Measurements from ENCODE around the gene UBXN4. TPM values are rescaled to one million over a fixed set of nuclear protein-coding genes. Genes with fewer than 3 reads are reported as not detected.

The UBXN4 gene
- polyA plus RNA-seq, 1 of the 3 experiments (the other 2 are of a cell fraction) = 32.7 TPM

GRCh38 chr2:135776367-135776766 lies 34.7 kb downstream of the UBXN4 start:
- H3K36me3 ChIP-seq (replicated peaks in 1 of 2; ENCODE audit: control insufficient read depth in 1 of 2, insufficient read depth in 2 of 2, low read length in 1 of 2) = peaks cover 66 to 81% of the 10 kb centered on the region in 2 experiments
- H4K20me1 ChIP-seq (ENCODE audit: insufficient read depth) = no peaks in the 10 kb centered on the region
- peaks cover 6% of the 10 kb centered on the region for H3F3A ChIP-seq (replicated peaks; ENCODE audit: insufficient read depth)
- H2AFZ ChIP-seq (ENCODE audit: low read depth) = no peak overlapping the region
- no peak overlapping the region for H3K27ac ChIP-seq (ENCODE audit: low read depth in 2 of 2, low read length in 1 of 2)
- H3K27me3 ChIP-seq (ENCODE audit: insufficient read depth) = no peaks in the 10 kb centered on the region
- H3K4me2 ChIP-seq = no peak overlapping the region
- ChIA-PET CTCF (no interaction called here), POLR2A (no interaction called here)
- no peak for DNase-seq
- H3K4me1 ChIP-seq (ENCODE audit: control insufficient read depth in 1 of 2, insufficient read depth in 2 of 2, low read depth in 1 of 2, low read length in 1 of 2) = no peaks in the 10 kb centered on the region
- TF ChIP-seq FOXJ3 (CRISPR knock-in tag; IDR thresholded peaks at IDR 0.05) (no peak), RCOR1 (IDR thresholded peaks at IDR 0.05; ENCODE audit: low read length) (no peak), FOXM1 (IDR thresholded peaks at IDR 0.05; ENCODE audit: low read depth) (no peak), FOSL2 (IDR thresholded peaks at IDR 0.05; ENCODE audit: borderline replicate concordance, low read depth) (no peak), MEF2A (IDR thresholded peaks at IDR 0.05; ENCODE audit: borderline replicate concordance, low read depth) (no peak), ZBTB33 (IDR thresholded peaks at IDR 0.05; ENCODE audit: borderline replicate concordance, low read depth) (no peak), NRF1 (IDR thresholded peaks at IDR 0.05; ENCODE audit: low read depth, low read length) (no peak), RAD21 (IDR thresholded peaks at IDR 0.05; ENCODE audit: low read length) (no peak), POLR2AphosphoS5 (IDR thresholded peaks at IDR 0.05; ENCODE audit: low read depth, low read length) (no peak), USF2 (IDR thresholded peaks at IDR 0.05; ENCODE audit: borderline replicate concordance, low read depth, low read length) (no peak), TAF1 (IDR thresholded peaks at IDR 0.05; ENCODE audit: borderline replicate concordance, low read depth, low read length) (no peak), CHD2 (IDR thresholded peaks at IDR 0.05; ENCODE audit: low read length, partially characterized antibody) (no peak), SMC3 (IDR thresholded peaks at IDR 0.05; ENCODE audit: low read depth, low read length) (no peak)
- 96% methylated on average over 7 of the region's 7 CpGs for WGBS (ENCODE audit: low lambda C conversion rate)
- no peaks in the 10 kb centered on the region for H3K9me2 ChIP-seq
- H3K4me3 ChIP-seq (ENCODE audit: low read depth in 2 of 2, low read length in 1 of 2) = no peak overlapping the region
- no peaks in the 10 kb centered on the region; the same call in 1 of the 2 replicates for H3K9me3 ChIP-seq
- no peaks in the 10 kb centered on the region for H3K79me2 ChIP-seq (ENCODE audit: insufficient read depth)
- H3K9ac ChIP-seq = no peak overlapping the region

- Histone ChIP-seq H3K4me1 (ENCODE audit: control insufficient read depth in 1 of 2, insufficient read depth in 2 of 2, low read depth in 1 of 2, low read length in 1 of 2) (no peaks in the 10 kb centered on the region), H3K4me2 (no peak overlapping the region), H3K9me3 (no peaks in the 10 kb centered on the region), H3K9me2 (no peaks in the 10 kb centered on the region), H3K79me2 (ENCODE audit: insufficient read depth) (no peaks in the 10 kb centered on the region), H3K27ac (ENCODE audit: low read depth in 2 of 2, low read length in 1 of 2) (no peak overlapping the region), H4K20me1 (ENCODE audit: insufficient read depth) (no peaks in the 10 kb centered on the region), H3K27me3 (ENCODE audit: insufficient read depth) (no peaks in the 10 kb centered on the region), H3K4me3 (ENCODE audit: low read depth in 2 of 2, low read length in 1 of 2) (no peak overlapping the region), H3K36me3 (replicated peaks in 1 of 2; ENCODE audit: control insufficient read depth in 1 of 2, insufficient read depth in 2 of 2, low read length in 1 of 2) (peaks cover 71 to 77% of the 10 kb centered on the region in 2 experiments), H3K9ac (no peak overlapping the region), H3F3A (replicated peaks; ENCODE audit: insufficient read depth) (peaks cover 17% of the 10 kb centered on the region), H2AFZ (ENCODE audit: low read depth) (no peak overlapping the region)
- DNase-seq = no peak
- POLR2A ChIA-PET = no interaction called here
- CTCF ChIA-PET = interaction anchor here (1.0 to 7.8 kb wide), 4 partner anchors 13 to 778 kb away, joined by 3 to 62 read pairs (median 4); no protein-coding TSS in a partner anchor
- 96% methylated on average over 2 of the region's 2 CpGs for WGBS (ENCODE audit: low lambda C conversion rate)
- TF ChIP-seq EZH2phosphoT487 (IDR thresholded peaks at IDR 0.05; ENCODE audit: borderline replicate concordance, low read depth) = no peak
- TF ChIP-seq USF1 (IDR thresholded peaks at IDR 0.05; ENCODE audit: borderline replicate concordance, low read depth) = no peak
- TF ChIP-seq CHD2 (IDR thresholded peaks at IDR 0.05; ENCODE audit: low read length, partially characterized antibody) = no peak
- no peak for TF ChIP-seq FOXJ3 (CRISPR knock-in tag; IDR thresholded peaks at IDR 0.05)
- no peak for TF ChIP-seq MXI1 (IDR thresholded peaks at IDR 0.05; ENCODE audit: low read depth, low read length)
- TF ChIP-seq ZBTB33 (IDR thresholded peaks at IDR 0.05; ENCODE audit: borderline replicate concordance, low read depth) = no peak
Observed at GRCh38 chr2:135782231-135782630, 40.6 kb downstream of the UBXN4 start.
